IMR-90 (cell line): ENCODE measurements around the gene IRAK1BP1. TPM values are rescaled to one million over a fixed set of nuclear protein-coding genes. Genes with fewer than 3 reads are reported as not detected.

Experiments used
- ATAC-seq: fragments of 200-7000 bp; cut with Tn5 transposase; 2 replicates; pipeline ENCODE4 v1.9.1; 2020; ENCODE audit warnings: low read depth, mild to moderate bottlenecking, moderate library complexity
- BruUV-seq: library from RNA; stranded (reverse); fragments of 400-500 nt; replicated peaks from 2 replicates; lab custom pipeline; 2021; lab: Mats Ljungman, UMichigan
- CTCF ChIA-PET: fragments of 300-600 bp; formaldehyde crosslinking; extraction: SDS; loops from one replicate; lab custom pipeline; 2021; ENCODE audit warnings: antibody characterized with exemption; lab: Yijun Ruan, JAX
- POLR2A ChIA-PET: fragments of 300-600 bp; sonication (Branson Sonifier 250); formaldehyde crosslinking; loops from one replicate; lab custom pipeline; 2022; ENCODE audit warnings: antibody characterized with exemption; ENCODE audit not compliant: unreplicated experiment; lab: Charles Lee
- DNase-seq: peaks from one replicate; pipeline ENCODE4 v3.0.0; 2013
- H2AFZ ChIP-seq: replicated peaks from 2 replicates; pipeline ENCODE3; 2013; ENCODE audit warnings: low read length, mild to moderate bottlenecking; ENCODE audit not compliant: poor library complexity
- H2AK5ac ChIP-seq: 2 replicates; pipeline ENCODE4 v1.6.1; 2013; ENCODE audit warnings: low read depth, low read length, inconsistent platforms
- H2AK9ac ChIP-seq: replicated peaks from 2 replicates; pipeline ENCODE3; 2013; ENCODE audit warnings: mild to moderate bottlenecking, low read depth, low read length, moderate library complexity; ENCODE audit not compliant: poor library complexity
- H2BK120ac ChIP-seq: 2 replicates; pipeline ENCODE4 v1.6.1; 2013; ENCODE audit warnings: low read depth, low read length, inconsistent platforms
- H2BK15ac ChIP-seq: 3 replicates; pipeline ENCODE4 v1.6.1; 2013; ENCODE audit warnings: low read depth, low read length, inconsistent platforms
- H2BK20ac ChIP-seq: 2 replicates; pipeline ENCODE4 v1.6.1; 2013; ENCODE audit warnings: low read depth, mild to moderate bottlenecking, inconsistent platforms, low read length, moderate library complexity
- H2BK5ac ChIP-seq: 2 replicates; pipeline ENCODE4 v1.6.1; 2013; ENCODE audit warnings: mild to moderate bottlenecking, low read depth, low read length, inconsistent platforms; ENCODE audit not compliant: poor library complexity, severe bottlenecking
- H3K14ac ChIP-seq: replicated peaks from 2 replicates; pipeline ENCODE4 v1.6.1; 2013; ENCODE audit warnings: low read depth, low read length, inconsistent platforms
- H3K18ac ChIP-seq: 2 replicates; pipeline ENCODE4 v1.6.1; 2013; ENCODE audit warnings: low read depth, low read length, control low read depth
- H3K23ac ChIP-seq: 2 replicates; pipeline ENCODE4 v1.6.1; 2013; ENCODE audit warnings: low read depth, low read length, inconsistent platforms
- H3K27ac ChIP-seq: 2 replicates; pipeline ENCODE4 v1.5.1; 2013; ENCODE audit warnings: mild to moderate bottlenecking, control low read depth, low read length; ENCODE audit not compliant: insufficient read depth
- H3K27me3 ChIP-seq: 2 replicates; pipeline ENCODE4 v1.6.1; 2013; ENCODE audit warnings: low read length; ENCODE audit not compliant: control insufficient read depth, insufficient read depth
- H3K36me3 ChIP-seq: 2 replicates; pipeline ENCODE4 v1.6.1; 2013; ENCODE audit warnings: low read length, mixed read lengths; ENCODE audit not compliant: control insufficient read depth, insufficient read depth
- H3K4ac ChIP-seq: 2 replicates; pipeline ENCODE4 v1.6.1; 2013; ENCODE audit warnings: low read depth, low read length, inconsistent platforms
- H3K4me1 ChIP-seq: 2 replicates; pipeline ENCODE4 v1.6.1; 2013; ENCODE audit warnings: low read length, mixed read lengths; ENCODE audit not compliant: control insufficient read depth, insufficient read depth
- H3K4me2 ChIP-seq: 2 replicates; pipeline ENCODE4 v1.6.1; 2013; ENCODE audit warnings: low read depth, mild to moderate bottlenecking, control low read depth, low read length, moderate library complexity
- H3K4me3 ChIP-seq: 2 replicates; pipeline ENCODE4 v1.5.1; 2013; ENCODE audit warnings: low read depth, mild to moderate bottlenecking, control low read depth, low read length, moderate library complexity; ENCODE audit not compliant: insufficient read depth
- H3K56ac ChIP-seq: 2 replicates; pipeline ENCODE4 v1.6.1; 2013; ENCODE audit warnings: low read length, inconsistent platforms; ENCODE audit not compliant: insufficient read depth; ENCODE audit errors: extremely low read depth
- H3K79me1 ChIP-seq, 2 experiments: 2 replicates each; pipeline ENCODE4 v1.6.1; 2013; ENCODE audit warnings: low read length in 2 of 2, inconsistent platforms in 1 of 2, low read depth in 1 of 2
- H3K9ac ChIP-seq: 2 replicates; pipeline ENCODE4 v1.6.1; 2013; ENCODE audit warnings: low read depth, low read length, control low read depth
- H3K9me1 ChIP-seq: 2 replicates; pipeline ENCODE4 v1.6.1; 2013; ENCODE audit warnings: low read length, inconsistent platforms; ENCODE audit not compliant: insufficient read depth
- H3K9me3 ChIP-seq: 2 replicates; pipeline ENCODE4 v1.6.1; 2013; ENCODE audit warnings: low read length; ENCODE audit not compliant: control insufficient read depth, insufficient read depth
- H4K20me1 ChIP-seq: 2 replicates; pipeline ENCODE4 v1.6.1; 2013; ENCODE audit warnings: low read length, inconsistent platforms; ENCODE audit not compliant: insufficient read depth
- H4K5ac ChIP-seq: 2 replicates; pipeline ENCODE4 v1.6.1; 2013; ENCODE audit warnings: mild to moderate bottlenecking, low read depth, low read length, control low read depth
- H4K8ac ChIP-seq, 2 experiments: 2 replicates each; pipeline ENCODE4 v1.6.1; 2013; ENCODE audit warnings: low read depth in 2 of 2, low read length in 2 of 2, control low read depth in 1 of 2, inconsistent platforms in 1 of 2
- H4K91ac ChIP-seq: 2 replicates; pipeline ENCODE4 v1.6.1; 2013; ENCODE audit warnings: low read depth, low read length, inconsistent platforms; ENCODE audit not compliant: insufficient read depth
- BHLHE40 ChIP-seq: fragments of 150-350 bp; IDR thresholded peaks from 2 replicates; pipeline ENCODE4 v1.6.1; 2016; ENCODE audit warnings: mild to moderate bottlenecking, low read depth, low read length
- CEBPB ChIP-seq: IDR thresholded peaks from 2 replicates; pipeline ENCODE4 v1.6.1; 2012; ENCODE audit warnings: low read depth, low read length, improper control_type of control experiment
- CHD1 ChIP-seq: IDR thresholded peaks from 2 replicates; pipeline ENCODE4 v1.6.1; 2012; ENCODE audit warnings: low read depth, low read length, improper control_type of control experiment
- FOS ChIP-seq: fragments of 150-350 bp; IDR thresholded peaks from 2 replicates; pipeline ENCODE4 v1.6.1; 2016; ENCODE audit warnings: low read depth, low read length
- MAFK ChIP-seq: IDR thresholded peaks from 2 replicates; pipeline ENCODE4 v1.6.1; 2012; ENCODE audit warnings: low read depth, low read length, improper control_type of control experiment
- MAZ ChIP-seq: IDR thresholded peaks from 2 replicates; pipeline ENCODE4 v1.6.1; 2012; ENCODE audit warnings: low read depth, mild to moderate bottlenecking, low read length, improper control_type of control experiment, moderate library complexity, borderline replicate concordance
- MXI1 ChIP-seq: IDR thresholded peaks from 2 replicates; pipeline ENCODE4 v1.6.1; 2012; ENCODE audit warnings: low read depth, mild to moderate bottlenecking, low read length, moderate library complexity, borderline replicate concordance
- NFE2L2 ChIP-seq: fragments of 150-350 bp; IDR thresholded peaks from 2 replicates; pipeline ENCODE4 v1.6.1; 2016; ENCODE audit warnings: low read depth, mild to moderate bottlenecking, low read length
- POLR2A ChIP-seq: IDR thresholded peaks from 2 replicates; pipeline ENCODE4 v1.6.1; 2012; ENCODE audit warnings: mild to moderate bottlenecking, low read depth, low read length
- RAD21 ChIP-seq: IDR thresholded peaks from 2 replicates; pipeline ENCODE4 v1.6.1; 2012; ENCODE audit warnings: low read length, improper control_type of control experiment
- RCOR1 ChIP-seq: IDR thresholded peaks from 2 replicates; pipeline ENCODE4 v1.6.1; 2012; ENCODE audit warnings: mild to moderate bottlenecking, low read length, improper control_type of control experiment; ENCODE audit not compliant: insufficient replicate concordance
- RFX5 ChIP-seq: IDR thresholded peaks from 2 replicates; pipeline ENCODE4 v1.8.0; 2012; ENCODE audit warnings: low read depth, mild to moderate bottlenecking, low read length, moderate library complexity
- SMC3 ChIP-seq: fragments of 150-350 bp; IDR thresholded peaks from 2 replicates; pipeline ENCODE4 v1.6.1; 2016; ENCODE audit warnings: low read depth, mild to moderate bottlenecking, antibody characterized with exemption, low read length, moderate library complexity
- USF2 ChIP-seq: fragments of 150-350 bp; IDR thresholded peaks from 2 replicates; pipeline ENCODE4 v1.6.1; 2017; ENCODE audit warnings: mild to moderate bottlenecking, antibody characterized with exemption, low read length, low read depth
- WGBS, 2 experiments: methylation state at CpG; one replicate each; pipeline versions ENCODE4 v1.1.5 to v1.1.7; 2013; ENCODE audit warnings: missing lambda C conversion rate in 2 of 2; ENCODE audit not compliant: insufficient read length in 1 of 2; ENCODE audit errors: extremely low coverage in 2 of 2; 5-methylcytosine and 5-hydroxymethylcytosine counted together
- dilution Hi-C: fragments of 300-500 bp; cut with HindIII; formaldehyde crosslinking; loops from one replicate; pipeline ENCODE4 v1.14.3; 2018; ENCODE audit warnings: low sequenced_read_pairs; ENCODE audit not compliant: unreplicated experiment
- in situ Hi-C: fragments of 300-500 bp; cut with MboI; formaldehyde crosslinking; loops from 3 replicates; pipeline ENCODE4 v1.14.3; 2019; ENCODE audit warnings: low sequenced_read_pairs, inconsistent platforms, mixed read lengths
- intact Hi-C: fragments of 100-400 bp; cut with micrococcal nuclease; formaldehyde crosslinking; loops from 2 replicates; pipeline ENCODE4 v1.10.0; 2022
- polyA plus RNA-seq, 3 experiments: library from polyadenylated mRNA; depleted of rRNA; stranded (reverse); fragments of >200 nt; gene quantifications; 2 replicates each; pipeline ENCODE4 v1.2.3, GENCODE V29; 2012; ENCODE audit warnings: low replicate concordance in 1 of 3
- total RNA-seq: library from RNA; depleted of rRNA; stranded (reverse); fragments of >200 nt; gene quantifications from 2 replicates; pipeline ENCODE4 v1.2.3, GENCODE V29; 2012
- TF ChIP-seq, protein P1 (sequence below): conservative IDR thresholded peaks from 2 replicates; pipeline ENCODE4 v1.5.1; 2012; ENCODE audit warnings: mild to moderate bottlenecking, low read depth, low read length, improper control_type of control experiment
- TF ChIP-seq, protein P2 (sequence below): fragments of 150-350 bp; IDR thresholded peaks from 2 replicates; pipeline ENCODE4 v1.6.1; 2016; ENCODE audit warnings: low read depth, mild to moderate bottlenecking, low read length, moderate library complexity, borderline replicate concordance

IRAK1BP1 gene
- total and polyA plus RNA-seq, 2 of the 4 experiments (the other 2 are of a cell fraction), result 0.94 to 2.2 TPM

DNA sequence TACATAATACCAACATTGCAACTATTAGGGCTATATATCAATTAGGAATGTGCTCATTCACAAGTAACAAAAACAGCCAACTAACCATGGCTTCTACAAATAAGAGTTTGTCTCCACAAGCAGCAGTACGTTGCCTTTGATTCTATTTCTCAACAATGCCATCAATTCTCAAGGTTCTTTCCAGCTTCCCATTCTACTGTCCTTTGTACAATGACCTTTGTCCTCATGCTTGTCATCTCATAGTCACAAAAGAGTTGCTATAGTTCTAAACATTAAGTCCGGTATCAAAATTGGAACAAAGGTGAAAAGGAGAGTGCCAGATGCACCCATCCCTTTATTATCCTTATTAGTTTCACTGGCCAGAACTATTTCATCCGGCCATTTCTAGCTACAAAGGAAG is 30.8 kb upstream of the IRAK1BP1 start:
- no TSS peak for BruUV-seq
- intact Hi-C loops, result loop anchor here (10.0 kb wide), 1 partner anchor 628 kb away; no protein-coding TSS in a partner anchor

More for the DNA sequence above, 30.8 kb upstream of the IRAK1BP1 start:
- ChIA-PET CTCF (no interaction called here), POLR2A (no interaction called here)
- Histone ChIP-seq H3K4me2 (no peak overlapping the region), H3K4me3 (no peak overlapping the region), H2AK9ac (no peak overlapping the region), H4K20me1 (no peaks in the 10 kb centered on the region), H3K14ac (no peak overlapping the region), H3K36me3 (no peaks in the 10 kb centered on the region), H3K9me1 (no peaks in the 10 kb centered on the region), H3K18ac (no peak overlapping the region), H4K8ac (no peak overlapping the region), H2AK5ac (no peak overlapping the region), H4K91ac (no peak overlapping the region), H2BK120ac (no peak overlapping the region), H3K79me1 (no peaks in the 10 kb centered on the region), H2BK15ac (no peak overlapping the region), H3K23ac (no peak overlapping the region), H3K27ac (no peak overlapping the region), H3K9me3 (no peaks in the 10 kb centered on the region), H3K4me1 (no peaks in the 10 kb centered on the region), H2AFZ (no peak overlapping the region), H3K9ac (no peak overlapping the region), H2BK5ac (no peak overlapping the region), H3K56ac (no peak overlapping the region), H3K4ac (no peak overlapping the region), H4K5ac (no peak overlapping the region), H3K27me3 (no peaks in the 10 kb centered on the region), H2BK20ac (no peak overlapping the region)
- WGBS, 2 experiments, result no CpG with 5 or more reads among the region's 3 CpGs
- ATAC-seq (no peak), DNase-seq (no peak)
- in situ Hi-C loops (no loop called here), dilution Hi-C loops (no loop called here)
- TF ChIP-seq CEBPB, result no peak
- TF ChIP-seq POLR2A, result no peak
- no peak for TF ChIP-seq MAFK
- TF ChIP-seq MXI1, result no peak
- TF ChIP-seq, protein P1, sequence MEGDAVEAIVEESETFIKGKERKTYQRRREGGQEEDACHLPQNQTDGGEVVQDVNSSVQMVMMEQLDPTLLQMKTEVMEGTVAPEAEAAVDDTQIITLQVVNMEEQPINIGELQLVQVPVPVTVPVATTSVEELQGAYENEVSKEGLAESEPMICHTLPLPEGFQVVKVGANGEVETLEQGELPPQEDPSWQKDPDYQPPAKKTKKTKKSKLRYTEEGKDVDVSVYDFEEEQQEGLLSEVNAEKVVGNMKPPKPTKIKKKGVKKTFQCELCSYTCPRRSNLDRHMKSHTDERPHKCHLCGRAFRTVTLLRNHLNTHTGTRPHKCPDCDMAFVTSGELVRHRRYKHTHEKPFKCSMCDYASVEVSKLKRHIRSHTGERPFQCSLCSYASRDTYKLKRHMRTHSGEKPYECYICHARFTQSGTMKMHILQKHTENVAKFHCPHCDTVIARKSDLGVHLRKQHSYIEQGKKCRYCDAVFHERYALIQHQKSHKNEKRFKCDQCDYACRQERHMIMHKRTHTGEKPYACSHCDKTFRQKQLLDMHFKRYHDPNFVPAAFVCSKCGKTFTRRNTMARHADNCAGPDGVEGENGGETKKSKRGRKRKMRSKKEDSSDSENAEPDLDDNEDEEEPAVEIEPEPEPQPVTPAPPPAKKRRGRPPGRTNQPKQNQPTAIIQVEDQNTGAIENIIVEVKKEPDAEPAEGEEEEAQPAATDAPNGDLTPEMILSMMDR, result no peak
- TF ChIP-seq MAZ, result no peak
- TF ChIP-seq, protein P2, sequence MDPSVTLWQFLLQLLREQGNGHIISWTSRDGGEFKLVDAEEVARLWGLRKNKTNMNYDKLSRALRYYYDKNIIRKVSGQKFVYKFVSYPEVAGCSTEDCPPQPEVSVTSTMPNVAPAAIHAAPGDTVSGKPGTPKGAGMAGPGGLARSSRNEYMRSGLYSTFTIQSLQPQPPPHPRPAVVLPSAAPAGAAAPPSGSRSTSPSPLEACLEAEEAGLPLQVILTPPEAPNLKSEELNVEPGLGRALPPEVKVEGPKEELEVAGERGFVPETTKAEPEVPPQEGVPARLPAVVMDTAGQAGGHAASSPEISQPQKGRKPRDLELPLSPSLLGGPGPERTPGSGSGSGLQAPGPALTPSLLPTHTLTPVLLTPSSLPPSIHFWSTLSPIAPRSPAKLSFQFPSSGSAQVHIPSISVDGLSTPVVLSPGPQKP, result no peak
- no peak for TF ChIP-seq RCOR1
- TF ChIP-seq BHLHE40, result no peak
- no peak for TF ChIP-seq RFX5
- TF ChIP-seq USF2, result no peak
- TF ChIP-seq SMC3, result no peak
- no peak for TF ChIP-seq NFE2L2
- TF ChIP-seq FOS, result no peak
- TF ChIP-seq CHD1, result no peak
- no peak for TF ChIP-seq RAD21
